IPS DF 4.7 (cell line): Measurements from ENCODE around the gene NRXN2.

Experiments used
- DNase-seq: peaks from one replicate; pipeline ENCODE4 v3.0.0-alpha.2; 2013; ENCODE audit warnings: low spot score; ENCODE audit errors: extremely low read depth

Gene NRXN2

GRCh38 chr11:64759131-64759721, 36.2 kb upstream of the NRXN2 start:
- DNase-seq: no peak

DNA sequence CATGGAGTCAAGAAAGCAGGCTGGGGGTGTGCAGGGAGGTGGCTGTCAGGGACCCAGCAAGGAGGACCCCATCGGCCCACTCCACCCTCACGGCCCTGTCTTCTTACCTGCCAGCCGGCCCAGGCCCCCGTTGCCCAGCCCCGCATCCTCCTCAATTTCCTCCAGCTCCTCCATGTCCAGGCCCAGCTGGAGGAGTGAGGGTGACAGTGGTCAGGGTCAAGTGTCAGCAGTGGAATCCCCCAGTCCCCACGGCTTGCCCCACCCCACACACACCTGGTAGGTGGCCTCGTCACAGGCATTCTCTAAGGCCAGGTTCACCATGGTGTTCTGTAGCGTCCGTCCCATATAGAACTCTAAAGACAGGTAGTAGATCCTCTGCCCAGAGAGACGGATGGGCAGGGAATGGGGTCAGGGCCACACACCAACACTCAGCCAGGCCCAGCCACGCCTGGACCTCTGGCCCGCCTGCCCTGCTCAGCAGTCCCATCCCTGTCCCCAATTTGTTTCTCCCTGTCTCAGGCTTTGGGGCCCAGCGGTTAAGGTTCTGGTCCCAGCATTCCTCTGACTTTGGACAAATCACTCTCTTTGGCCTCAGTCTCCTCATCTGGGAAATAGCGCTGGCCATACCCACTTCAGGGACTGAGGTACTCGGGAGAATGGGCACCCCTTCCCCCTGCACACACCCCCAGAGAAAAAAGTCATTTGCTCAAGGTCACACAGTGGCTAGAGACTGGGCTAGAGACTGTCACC, 35.5 kb upstream of the NRXN2 start:
- DNase-seq: no peak

DNA sequence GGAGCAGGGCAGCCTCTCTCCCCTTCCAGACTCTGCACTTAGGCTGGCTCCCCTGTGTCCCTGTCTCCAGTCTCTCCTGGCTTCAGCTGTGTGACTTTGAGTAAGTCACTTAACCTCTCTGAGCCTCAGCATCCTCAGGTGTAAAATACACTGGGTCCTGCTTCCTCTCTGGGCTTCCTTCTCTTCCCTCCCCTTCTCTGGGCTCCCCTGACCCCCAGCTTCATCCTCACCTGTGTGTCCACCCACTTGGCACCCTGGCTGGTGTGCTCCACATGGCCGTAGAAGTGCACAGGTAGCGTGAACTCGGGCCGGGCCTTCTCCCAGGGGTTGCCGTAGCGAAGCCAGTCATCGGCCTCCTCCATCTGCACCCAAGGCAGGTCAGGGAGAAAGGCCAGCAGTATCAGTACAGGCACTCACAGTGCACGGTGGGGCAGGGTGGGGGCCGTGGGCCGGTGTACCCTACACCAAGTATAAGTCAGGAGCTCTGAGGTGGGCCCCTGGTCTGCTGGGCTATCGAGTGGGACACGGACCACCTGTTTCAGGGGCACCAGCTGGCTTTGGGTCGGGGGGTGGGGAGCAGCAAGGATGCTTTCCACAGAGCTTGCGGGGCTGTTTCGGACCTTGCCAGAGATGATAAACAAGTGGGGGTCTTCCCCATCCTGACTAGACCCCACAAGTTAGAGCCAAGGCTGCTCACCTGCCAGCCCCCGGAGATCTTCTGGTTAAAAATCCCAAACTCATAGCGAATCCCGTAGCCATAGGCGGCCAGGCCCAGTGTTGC, 34.7 kb upstream of the NRXN2 start:
- DNase-seq: no peak

DNA sequence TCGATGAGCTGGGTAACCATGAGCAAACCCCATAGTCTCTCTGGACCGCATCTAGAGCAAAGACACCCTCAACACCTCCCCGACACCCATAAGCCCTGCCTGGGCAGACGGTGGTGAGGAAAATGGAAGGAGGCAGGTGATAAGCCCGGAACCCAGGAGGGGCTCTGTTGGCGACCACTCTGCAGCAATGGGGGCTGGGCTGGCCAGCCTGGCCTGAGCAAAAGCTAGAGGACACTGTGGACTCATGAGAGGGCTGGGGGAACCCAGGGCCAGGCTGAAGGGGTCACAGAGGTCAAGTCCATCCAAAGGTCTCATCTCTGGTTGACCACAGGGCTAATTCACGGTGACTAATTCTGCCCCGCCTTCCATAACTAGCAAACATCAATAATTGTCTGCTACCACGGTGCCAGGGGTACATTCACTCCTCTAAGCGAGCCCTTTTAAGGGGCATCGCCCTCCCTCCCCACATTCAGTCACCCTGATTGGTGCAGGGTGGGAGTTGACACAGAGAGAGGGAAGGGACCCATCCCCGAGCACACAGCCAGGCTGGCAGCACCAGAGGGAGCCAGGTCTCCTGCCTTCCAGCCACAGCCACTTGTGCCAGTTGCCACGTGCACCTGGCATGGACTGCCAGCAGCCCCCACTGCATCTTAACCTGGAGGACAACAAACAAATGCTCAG, 32.8 kb upstream of the NRXN2 start:
- no peak for DNase-seq

DNA sequence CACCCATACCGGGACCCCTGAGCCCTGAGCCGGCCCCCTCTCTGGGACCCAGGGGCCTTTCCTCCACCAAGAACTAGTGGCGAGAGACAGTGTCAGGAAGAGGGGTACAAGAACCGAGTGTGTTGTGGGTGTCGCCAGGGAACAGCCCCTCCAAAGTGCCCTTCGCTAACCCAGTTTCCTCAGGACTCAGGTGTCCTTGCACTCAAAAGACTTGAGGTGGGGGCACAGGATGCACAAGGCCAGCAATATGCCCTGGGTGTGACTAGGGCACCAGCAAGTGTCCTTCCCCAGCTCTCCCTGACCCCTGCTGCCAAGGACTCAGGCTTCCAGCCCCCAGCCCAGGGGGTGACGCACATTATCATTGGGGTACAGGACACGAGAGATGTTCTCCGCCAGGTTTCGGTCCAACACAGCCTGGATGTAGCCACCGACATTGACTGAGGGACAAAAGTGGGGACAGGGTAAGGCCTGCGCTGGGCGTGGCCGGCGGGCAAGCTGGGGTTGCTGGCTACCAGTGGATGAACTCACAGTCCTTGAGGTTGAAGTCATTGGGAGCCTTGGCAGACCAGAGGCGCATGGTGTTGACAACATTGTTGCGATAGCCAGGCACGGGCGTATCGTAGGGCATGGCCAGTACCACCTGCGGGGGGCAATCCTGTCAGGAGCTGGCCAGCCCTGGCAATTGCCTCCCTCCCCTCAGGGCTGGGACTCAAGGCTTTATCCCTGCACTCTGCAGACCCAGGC, 32.1 kb upstream of the NRXN2 start:
- no peak for DNase-seq

DNA sequence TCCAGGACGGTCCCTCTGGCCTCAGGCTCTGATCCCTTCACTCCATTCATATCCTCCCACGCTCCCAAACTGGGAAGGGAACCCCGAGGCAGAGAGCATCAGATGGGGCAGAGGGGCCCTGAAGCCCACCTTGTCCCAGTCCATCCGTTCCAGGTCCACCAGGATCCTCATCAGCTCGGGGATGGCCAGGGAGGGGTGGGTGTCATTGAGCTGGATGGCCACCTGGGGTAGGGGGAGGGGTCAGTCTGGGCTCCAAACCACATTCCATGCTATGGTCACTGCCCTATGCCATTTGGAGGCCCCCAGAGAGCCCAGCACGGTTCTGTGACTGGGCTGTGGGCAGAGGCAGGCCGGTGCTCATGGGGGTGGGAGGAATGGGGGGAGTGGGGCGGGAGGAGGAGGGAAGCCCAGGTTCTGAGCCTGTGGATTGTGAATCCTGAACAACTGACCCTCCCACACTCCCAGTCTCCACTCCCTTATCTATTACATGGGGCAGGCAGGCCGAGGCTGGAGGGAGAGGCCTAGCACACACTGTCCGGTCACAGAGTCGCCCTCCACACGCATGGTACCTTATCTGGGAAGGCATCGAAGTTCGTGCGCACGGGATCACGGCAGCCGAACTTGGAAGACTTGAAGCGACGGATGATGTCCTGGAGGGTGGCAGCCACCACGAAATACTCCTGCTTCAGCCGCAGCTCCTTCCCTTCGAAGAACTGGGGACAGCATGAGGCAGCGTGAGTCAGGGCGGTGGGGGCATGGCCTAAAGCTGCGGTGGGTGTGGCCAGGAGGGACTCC, 31.3 kb upstream of the NRXN2 start:
- DNase-seq: no peak

- no peak for DNase-seq
Measured at GRCh38 chr11:64753380-64754123, 30.6 kb upstream of the NRXN2 start.

- no peak for DNase-seq
Measured at GRCh38 chr11:64753019-64753379, 30.0 kb upstream of the NRXN2 start.

- no peak for DNase-seq
Measured at GRCh38 chr11:64752175-64752970, 29.4 kb upstream of the NRXN2 start.

DNA sequence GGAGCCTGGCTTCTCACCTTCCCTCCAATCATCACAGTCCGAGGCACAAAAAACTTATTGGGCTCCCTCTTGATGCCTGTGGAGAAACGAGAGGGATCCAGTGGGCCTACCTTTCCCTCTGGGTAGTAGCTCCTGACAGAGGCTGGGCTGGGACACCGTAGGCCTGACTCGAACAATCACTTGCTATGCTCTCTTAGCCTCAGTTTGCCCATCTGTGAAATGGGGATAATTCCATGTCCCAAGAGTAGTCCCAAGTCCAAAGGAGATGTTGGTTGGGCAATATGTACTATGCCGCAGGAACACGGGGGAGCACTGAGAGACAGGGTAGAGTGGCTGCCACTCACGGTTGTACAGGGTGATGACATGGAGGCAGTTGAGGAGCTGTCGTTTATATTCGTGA, 28.6 kb upstream of the NRXN2 start:
- no peak for DNase-seq

DNA sequence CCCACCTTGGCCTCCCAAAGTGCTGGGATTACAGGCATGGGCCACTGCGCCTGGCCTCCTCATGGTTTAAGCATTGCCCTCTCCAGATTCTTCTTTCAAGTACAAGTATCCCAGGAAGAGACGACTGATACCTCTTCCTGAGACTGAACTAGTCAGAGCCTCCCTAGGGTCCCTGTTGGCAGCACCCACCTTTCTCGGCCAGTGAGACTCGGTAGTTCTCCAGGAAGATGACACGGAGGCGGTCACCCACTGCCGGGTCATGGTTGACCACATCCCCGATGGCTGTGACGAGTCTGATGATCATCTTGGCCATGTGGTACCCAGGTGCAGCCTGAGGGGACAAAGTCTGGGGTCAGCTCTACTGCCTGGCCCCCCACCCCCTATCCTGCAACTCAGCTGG, 28.1 kb upstream of the NRXN2 start:
- no peak for DNase-seq

DNA sequence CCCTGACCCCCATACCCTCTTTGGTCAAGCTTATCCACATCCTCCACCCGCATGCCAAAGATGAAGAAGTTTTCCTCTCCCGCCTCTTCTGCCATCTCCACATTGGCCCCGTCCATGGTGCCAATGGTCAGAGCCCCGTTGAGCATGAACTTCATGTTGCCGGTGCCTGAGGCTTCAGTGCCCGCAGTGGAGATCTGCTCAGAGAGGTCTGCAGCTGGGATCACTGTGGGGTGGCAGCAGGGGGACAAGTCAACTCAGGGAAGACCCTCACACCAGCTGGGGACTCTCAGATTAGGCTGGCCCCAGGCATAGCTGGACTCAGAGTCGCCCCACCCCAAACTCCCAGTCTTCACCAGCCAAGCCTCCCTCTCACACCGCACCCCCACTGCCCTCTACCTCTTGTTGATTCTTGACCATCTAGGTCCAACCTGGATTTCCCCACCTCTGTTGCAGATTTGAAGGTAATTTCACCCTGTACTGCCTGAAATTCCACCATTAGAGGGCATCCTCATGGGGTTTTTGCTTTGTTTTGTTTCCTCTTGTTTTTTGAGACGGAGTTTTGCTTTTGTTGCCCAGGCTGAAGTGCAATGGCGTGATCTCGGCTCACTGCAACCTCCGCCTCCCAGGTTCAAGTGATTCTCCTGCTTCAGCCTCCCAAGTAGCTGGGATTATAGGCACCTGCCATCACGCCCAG, 27.5 kb upstream of the NRXN2 start:
- no peak for DNase-seq

GRCh38 chr11:64747961-64748665, 25.1 kb upstream of the NRXN2 start:
- DNase-seq: no peak

- no peak for DNase-seq
Measured at GRCh38 chr11:64746486-64746885, 23.5 kb upstream of the NRXN2 start.

DNA sequence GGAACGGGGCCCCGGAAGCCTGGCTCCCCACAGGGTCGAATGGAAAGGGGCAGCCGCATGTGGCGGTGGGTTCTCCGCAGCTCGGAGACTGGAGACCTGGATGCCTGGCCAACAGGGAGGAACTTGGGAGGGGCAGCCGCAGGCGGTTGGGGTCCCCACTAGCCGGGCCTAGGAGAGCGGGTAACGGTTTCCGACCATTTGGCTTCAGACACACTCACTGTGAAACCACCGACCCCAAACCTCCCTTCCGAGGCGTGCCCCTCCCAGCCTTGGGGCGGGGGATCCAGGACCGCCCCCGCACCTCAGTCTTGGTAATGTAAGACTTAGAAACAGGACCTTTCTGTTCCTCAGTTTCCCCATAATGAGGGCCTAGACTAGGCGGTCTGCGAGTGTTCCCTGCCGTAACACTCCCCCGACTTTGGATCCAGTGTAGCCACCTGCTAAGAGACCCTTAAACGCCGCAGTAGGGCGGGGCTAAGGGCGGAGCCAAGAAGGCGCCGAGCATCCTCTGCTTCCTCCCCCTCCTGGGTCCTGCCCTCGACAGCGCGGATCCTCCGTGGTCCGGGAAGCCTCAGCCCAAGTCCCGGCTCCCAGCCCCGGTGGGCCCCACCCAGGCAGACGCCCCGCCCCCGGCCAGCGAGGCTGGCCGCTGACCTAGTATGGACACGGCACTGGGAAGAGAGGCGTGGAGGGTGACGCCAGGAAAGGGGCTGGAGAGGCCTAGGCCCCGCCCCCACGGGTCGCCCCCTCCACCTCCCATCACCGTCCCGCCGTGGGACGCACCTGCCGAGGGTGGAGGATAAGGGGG, 22.7 kb upstream of the NRXN2 start:
- no peak for DNase-seq

DNA sequence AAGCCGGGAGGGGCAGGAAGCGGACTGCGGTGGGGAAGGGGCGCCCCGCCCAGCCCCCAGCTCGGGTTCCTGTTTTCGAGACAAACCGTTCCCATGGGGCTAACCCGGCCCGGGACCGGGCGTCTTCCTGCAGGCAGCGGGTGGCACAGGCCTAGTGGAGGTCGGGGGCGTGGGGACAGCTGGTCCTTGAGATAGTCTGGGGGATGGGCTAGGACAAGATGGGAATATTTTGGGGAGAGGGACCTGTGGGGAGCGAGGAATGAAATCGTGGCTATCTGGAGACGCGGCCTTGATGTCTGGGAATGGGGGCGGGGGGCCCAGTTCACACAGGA, 22.2 kb upstream of the NRXN2 start:
- no peak for DNase-seq

DNA sequence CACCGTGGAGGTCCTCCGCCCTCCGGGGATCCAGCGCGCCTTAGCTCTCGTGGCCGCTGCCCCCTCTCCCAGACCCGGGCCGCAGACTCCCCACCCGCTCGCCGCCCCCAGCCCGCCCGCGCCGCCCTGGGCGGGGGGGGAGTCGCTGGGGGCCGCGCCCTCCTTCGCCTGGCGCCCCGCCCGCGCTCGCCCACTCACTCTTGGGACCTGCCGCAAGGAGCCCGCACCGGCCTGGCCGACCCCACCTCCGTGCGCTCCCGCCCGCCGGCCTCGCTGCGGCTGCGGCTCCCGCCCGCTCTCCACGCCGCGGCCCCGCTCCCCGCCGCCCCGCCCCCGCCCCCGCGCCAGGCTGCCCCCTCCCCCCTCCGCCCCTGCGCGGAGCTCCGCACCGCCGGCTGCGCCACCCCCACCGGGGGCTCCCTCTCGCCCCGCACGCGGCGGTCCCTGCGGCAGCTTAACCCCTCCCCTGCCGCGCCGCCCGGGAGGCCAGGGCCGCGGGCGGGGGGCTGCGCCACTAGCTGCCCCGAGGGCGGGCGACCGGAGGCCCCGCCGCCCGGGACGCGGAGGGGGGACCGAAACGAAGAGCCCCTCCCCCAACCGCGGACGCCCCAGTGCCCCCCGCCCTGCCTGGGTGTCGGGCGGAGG, 21.7 kb upstream of the NRXN2 start:
- no peak for DNase-seq
